Left renal pelvis (tissue), 4 donors: ENCODE results near the gene TPO. TPM values are rescaled to one million over a fixed set of nuclear protein-coding genes. Genes with fewer than 3 reads are reported as not detected.
"Not testable (repeated sequence)": the region's sequence is repeated elsewhere in the genome, so short reads cannot be mapped to it uniquely, and the experiment has no call there.

ENCODE experiments used
- DNase-seq, 4 donors: peaks; one replicate each; pipeline ENCODE4 v3.0.0-alpha.2; 2013; ENCODE audit warnings: low read depth in 4 of 4, low spot score in 3 of 4
- polyA plus RNA-seq, 4 donors: library from polyadenylated mRNA; unstranded; fragments of 120-200 nt; gene quantifications; one replicate each; pipeline ENCODE4 v1.2.1, GENCODE V29; 2013; ENCODE audit not compliant: insufficient read length in 4 of 4

The TPO gene
- polyA plus RNA-seq, 4 donors: 0.10 to 0.17 TPM; not detected in 2

DNA sequence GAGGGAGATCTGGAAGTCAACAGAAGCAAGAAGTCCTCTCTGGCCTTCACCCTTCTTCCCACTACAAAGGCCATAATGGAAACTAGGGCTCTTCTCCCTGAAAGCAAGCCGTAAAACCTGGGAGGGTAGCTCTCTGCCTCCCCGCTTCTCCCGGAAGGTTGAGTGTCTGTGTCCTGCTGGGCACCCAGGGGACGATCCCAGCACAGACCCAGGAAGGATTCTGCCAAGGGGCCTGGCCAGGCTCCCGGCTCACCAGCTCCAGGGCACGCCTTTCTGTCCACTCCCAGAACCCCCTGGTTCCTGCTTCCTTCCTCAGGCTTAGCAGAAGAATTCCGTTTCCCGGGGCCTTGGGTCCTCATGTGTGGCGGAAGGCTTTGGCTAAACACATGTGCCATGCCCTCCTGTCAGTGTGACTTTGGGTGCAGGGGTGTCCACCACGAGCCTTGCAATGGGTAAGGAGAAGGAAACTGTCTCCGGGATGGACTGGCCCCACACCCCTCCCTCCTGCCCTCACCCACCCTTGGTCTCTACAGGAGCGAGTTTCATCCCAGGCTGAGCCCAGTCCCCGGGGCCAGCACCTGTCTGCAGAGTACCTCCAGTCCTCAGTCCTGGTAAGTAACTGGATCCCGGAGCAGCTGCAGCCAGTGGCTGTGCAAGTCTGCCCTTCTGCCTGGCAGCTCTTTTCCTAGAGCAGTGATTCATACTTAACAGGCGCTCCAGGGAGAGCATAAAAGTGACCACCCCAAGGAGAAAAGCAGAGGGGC, 135.8 kb downstream of the TPO start:
- DNase-seq: no peak

DNA sequence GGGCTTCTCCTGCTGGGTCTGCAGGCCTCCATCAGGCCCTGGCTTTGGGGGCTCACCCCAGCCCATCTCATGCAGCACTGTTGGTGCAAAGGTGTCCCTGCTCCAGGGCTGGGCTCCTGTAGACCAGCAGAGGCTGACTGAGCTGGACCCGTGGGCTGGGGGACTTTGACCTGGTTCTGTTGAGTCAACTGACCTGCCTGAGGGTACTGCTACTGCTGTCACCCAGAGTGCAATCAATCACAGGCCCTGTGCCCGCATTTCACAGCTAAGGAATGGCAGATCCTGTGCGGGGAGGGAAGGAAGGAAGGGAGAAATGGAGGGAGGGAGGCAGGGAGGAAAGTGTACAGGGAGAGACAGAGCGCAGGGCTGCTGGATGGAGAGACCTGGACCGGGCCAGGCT, 136.8 kb downstream of the TPO start:
- DNase-seq: no peak

DNA sequence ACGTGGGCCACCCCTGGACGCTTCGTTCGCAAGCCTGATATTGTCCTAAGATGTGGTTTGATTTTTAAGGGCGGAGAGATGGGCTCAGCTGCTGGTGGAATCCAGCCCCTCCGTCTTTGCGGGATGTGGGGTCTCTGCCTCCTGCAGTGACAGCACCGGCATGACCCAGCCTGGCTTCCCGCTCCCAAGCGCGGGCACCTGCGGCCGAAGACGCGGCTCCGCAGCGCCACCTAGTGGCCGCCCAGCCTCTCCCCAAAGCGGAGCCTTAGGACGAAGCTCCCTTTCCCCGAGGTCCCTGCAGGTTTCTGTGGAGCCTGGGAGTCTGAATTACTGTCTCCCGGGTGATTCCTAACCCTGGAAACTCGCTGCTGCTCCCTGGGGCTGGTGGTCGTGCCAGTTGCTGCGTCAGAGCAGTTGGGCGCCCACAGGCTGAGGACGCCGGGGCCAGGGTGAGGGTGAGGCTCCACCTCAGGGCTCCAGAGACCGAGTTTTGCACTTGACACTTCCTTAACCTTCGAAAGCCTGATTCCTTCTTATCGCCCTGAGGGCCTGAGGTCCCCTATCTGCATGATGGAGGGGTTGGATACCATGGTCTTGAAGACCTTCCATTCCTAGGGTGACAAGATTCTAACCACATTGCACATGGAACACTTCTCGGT, 137.5 kb downstream of the TPO start:
- DNase-seq: peak in 1 of 4 donors; percentile 30

DNA sequence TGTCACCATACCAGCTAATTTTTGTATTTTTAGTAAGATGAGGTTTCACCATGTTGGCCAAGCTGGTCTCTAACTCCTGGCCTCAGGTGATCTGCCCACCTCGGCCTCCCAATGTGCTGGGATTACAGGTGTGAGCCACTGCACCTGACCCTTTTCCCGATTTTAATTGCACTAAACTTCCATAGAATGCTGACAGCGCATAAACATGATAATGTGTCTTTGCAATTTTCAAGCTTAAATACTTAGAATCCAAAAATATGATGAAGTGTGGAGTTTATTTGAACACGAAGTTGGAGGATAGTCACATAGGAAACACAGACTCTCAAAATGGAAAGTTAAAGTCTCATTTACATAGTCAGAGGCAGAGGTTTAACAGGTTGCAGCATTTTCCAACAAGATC, 138.6 kb downstream of the TPO start:
- DNase-seq: no peak

DNA sequence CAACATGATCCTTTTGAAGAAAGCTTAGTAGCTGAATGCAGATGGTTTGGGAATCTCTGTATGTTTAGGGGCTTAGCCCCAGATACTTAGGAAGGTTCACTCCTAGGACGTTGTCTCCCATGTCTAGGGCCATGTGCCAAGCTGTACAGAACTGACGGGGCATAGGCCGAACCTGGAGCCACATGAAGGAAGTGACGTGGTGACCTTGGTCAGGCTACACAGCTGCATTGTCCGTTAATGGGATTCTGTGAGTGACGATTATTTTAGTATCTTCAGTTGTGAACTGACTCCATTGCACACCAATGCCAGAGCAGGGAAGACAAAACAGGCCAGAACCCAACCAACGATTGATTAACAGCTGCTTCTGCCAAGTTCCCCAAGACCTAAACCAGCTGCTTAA, 139.3 kb downstream of the TPO start:
- DNase-seq: no peak

DNA sequence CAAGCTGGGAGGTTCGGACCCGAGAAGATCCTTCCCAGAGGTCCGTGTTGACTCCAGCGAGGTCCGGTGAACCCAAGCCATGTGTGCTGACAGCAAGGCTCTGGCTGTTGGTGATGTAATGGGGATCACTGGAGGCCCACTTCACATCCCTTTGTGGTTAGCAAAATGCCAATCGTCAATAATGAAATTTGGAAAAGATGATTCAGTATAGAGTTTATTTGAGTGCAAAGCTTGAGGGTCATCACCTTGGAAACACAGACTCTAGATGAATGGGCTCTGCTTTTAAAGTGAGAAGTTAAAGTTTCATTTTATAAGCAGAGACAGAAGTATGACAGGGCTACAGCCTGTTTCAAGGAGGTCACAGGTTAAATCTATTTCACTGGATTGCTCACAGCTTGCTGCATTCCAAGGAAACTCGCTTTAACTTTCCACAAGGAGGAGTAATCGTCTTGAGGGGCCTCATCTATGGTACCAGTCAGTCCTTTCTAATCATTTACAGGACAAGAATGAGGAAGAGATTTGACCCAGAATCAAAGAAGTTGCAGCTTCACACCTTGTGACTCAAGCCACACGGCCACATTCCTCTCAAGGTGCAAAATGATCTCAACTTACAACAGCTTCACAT, 140.5 kb downstream of the TPO start:
- DNase-seq: peak in 1 of 4 donors; percentile 43

DNA sequence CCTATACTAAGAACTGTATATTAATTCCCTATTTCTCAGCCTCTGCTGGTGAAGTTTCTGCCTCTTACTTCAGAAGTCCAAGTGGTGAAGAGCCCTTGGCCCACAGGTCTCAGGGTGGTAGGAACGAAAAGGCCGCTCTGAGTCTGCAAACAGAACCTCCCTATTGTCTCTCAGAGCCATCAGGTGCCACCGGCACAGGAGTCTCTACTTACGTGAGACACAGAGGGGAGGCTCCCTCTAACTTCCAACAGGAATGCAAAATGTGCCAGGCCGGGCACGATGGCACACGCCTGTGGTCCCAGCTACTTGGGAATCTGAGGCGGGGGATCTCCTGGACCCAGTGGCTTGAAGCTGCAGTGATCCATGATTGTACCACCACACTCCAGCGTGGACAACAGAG, 143.0 kb downstream of the TPO start:
- DNase-seq: no peak

DNA sequence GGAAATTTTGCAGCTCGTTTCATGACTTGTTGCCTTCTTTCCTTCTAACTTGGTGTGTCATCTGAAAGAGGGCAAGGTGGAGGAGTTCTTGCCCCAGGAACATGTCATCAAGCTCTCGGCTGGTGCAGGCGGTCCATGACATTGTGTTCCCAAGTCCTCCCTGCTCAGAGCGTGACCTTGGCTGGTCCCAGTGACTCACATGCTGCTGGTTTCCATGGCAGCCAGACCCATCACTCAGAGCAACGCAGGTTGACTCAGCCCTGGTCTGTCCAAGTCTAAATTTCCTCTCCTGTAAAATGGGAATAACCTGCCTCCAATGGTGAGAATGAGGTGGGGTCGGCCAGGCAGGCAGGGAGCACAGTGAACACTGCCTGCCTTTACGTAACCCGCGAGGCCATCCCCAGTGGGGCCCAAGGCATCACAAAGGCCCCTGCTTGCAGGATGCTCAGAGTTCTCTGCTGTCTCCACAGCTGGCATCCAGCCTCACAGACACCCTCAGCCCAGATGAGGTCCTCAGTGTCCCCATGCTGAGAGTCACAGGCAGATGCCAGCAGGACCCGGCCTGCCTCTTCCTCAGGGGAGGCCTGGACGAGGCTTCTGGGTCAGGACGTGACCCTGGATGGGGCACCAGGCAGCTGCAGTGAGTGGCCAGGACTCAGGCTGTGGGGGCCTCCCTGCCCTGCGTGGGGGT, 143.7 kb downstream of the TPO start:
- DNase-seq: no peak

DNA sequence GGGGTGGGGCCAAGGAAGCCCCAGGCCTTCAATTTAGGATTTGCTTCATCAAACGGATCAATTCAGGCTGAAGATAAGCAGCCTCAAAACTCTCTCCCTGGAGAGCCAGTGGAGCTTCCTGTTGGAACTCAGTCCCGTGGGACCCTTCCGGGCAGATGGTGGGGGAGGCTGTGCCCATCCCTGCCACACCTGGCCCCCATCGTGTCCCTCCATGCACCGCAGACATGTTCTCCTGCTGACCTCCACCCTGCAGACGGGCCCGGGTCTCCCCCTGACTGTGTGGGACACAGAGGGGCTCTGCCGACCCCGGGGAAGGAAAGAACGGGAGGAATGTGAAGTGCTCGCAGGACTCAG, 144.2 kb downstream of the TPO start:
- no peak for DNase-seq

DNA sequence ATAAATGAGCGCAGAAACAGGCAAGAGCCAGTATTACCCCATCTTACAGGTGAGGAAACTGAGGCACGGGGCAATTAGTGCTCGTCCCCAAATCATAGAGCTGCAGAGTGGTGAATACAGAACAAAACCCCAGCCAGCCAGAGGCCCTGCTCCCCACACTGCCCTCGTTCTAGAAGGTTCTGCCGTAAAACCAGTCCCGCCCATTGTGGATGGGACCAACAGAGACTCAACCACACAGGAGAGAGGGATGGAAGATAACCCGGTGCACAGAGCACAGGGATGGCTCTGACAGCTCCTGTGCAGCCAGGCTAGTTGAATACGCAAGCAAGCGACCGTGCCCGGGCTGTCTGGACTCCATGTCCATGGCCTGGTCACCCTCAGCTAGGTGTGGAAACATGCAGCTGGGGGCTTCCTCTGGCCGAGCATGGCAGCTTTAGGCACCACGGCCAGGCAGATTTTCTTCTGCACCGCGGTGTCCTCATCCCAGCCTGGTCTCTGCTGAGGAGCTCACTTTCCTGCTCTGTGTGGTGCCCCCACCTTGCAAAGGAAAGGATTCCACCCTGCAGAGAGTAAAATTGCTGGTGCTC, 146.4 kb downstream of the TPO start:
- DNase-seq: no peak

DNA sequence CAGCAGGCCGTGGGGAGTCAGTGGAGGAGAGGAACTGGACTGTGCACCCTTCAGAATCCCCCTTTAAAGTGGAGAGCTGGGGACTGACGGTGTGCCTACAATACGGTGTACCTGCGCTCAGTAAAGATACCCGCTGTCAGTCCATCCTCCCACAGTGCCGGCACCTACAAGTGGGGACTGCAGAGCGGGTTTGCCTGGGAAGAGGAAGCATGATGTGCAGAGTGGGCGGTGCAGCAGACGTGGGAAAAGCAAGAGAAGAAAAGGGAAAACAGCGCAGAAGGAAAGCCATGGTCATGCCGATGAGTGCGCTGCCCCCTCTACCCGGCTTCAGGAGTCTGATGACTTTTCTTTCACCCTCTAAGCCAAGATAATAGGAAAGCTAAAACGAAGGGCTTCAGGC, 148.0 kb downstream of the TPO start:
- no peak for DNase-seq

DNA sequence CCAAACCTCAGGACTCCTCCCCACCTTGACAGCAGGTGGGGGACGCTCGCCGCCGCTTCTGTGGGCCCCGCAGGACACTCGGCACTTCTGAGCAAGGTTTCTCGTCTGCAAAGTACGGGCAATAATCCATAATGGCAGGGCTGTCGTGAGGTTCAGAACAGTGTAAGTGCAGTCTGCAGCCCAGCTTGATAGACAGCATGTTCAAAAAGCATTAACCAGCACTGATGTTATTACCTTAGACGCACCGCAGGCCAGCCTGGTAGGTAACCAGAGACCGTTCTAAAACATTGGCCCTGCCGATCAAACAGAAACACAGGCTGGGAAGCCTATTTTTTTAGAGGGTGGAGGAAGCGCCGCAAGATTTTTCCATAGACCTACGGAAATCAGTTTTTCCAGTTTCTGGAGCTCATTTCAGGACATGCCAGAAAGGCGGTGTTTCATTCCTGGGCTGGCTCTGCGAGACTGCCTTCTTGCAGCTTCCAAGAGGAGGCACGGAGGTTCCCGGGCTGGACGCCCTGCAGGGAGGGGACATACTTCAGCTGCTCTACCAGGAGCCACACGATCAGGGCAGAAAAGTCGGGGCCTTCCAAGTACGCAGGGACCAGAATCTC, 148.7 kb downstream of the TPO start:
- no peak for DNase-seq

DNA sequence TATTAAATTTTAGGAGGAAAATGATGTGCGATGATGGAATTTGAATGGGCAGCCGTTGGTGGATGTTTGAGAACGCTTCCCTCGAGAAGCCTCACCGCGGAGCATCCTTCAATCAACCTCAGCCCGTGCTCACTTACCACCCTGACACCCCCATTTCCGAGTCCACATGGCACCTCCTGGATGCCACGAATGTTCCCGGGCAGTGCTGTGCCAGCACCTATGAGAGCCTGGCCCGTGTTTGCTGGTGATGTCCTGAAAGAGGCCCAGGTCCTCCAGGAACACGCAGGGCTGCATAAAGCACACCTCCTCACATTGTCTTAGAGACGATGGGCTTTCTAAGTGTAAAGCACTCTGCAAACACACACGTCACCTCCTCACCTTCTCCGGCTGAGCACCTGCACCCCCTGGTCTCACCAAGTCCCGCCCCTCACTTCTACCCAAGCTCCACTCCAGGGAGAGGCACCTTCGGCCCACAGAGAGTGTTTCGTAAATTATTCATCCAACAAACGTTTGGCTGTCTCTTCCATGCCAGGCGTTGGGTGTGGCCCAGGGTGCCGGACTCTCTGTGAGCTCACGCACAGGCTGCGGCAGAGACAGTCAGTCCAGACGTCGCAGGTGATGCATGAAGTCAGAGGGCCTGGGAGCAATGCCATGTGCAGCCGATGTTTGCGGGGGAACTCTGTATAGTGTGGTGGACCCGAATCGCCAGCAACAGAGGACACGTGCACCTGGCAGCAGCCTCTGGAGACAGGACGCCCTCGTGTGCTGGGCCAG, 150.0 kb downstream of the TPO start:
- no peak for DNase-seq

DNA sequence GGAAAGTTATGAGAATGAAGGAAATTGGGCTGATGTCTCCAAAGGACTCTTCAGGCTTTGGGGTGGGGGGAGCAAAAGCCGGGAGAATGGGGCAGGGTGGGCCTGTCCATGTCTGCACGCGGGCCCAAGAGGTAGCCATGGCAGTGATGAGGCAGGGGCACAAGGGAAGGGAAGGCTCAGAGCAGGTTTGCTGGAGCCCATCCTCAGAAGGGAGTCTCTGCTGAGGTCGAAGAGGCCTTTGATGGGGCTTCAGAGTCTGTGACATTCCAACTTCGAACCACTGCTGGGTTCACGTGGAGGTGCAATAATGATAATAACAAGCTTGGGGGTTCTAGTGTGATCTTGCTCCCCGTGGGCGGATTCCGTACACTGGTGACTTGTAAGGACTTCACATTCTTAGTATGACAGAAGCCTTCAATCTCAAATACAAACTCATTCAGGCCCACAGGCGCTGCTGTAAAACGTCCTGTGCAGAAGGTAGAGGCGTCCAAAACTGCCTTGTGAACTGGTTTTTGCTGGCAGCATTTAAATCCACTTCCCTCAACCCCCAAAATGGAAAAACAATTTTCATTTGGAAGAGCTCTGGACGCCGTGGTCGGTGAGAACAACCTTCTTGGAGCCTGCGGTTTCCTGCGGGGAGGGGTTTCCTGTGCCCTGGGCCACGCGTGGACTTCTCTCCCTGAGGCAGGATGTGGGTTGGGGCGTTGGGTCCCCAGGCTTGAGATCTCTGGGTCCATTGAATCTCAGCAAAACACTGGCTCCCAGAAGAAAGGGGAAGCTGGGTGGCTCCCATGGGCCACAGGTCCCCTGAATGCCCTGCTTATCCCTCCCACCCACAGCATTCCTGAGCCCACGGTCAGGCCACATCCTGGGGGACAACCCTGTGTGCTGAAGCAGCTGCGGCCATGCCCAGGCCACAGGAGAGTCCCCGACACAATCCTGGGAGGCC, 151.0 kb downstream of the TPO start:
- DNase-seq: no peak

DNA sequence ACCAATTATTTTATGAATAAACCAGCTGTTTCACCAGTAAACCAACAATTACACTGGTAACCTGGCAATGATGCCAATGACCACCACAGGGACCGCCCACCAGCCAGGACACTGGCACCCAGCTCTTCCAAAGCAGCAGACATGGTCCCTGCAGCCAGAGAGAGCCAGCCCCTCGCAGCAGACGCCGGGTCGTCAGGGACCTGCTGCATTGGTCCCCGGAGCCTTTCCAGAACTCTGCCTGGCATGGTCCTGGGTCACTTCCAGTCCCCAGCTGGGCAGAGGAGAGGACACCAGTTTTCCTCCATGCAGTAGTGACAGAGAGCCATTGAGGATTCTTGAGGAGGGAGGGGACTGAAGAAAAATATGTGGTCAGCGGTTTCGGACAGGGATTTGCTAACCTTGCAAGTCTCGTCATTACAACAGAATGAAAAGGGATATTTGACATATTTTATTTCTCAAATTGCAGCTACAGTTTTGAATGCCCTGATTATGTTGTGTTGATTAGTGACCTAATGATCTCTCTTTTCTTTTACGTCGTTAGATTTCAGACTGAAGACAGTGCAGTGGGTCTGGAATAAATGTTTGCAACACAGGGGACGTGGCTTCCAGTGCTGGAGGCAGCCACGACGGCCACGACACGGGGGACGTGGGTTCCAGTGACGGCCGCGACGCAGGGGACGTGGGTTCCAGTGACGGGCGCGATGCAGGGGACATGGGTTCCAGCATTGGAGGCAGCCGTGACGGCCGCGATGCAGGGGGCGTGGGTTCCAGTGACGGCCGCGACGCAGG, 154.5 kb downstream of the TPO start:
- DNase-seq: no peak

DNA sequence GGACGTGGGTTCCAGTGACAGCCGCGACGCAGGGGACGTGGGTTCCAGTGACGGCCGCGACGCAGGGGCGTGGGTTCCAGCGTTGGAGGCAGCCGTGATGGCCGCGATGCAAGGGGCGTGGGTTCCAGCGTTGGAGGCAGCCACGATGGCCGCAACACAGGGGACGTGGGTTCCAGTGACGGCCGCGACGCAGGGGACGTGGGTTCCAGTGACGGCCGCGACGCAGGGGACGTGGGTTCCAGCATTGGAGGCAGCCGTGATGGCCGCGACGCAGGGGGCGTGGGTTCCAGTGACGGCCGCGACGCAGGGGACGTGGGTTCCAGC, 155.0 kb downstream of the TPO start:
- DNase-seq: not testable (repeated sequence)

DNA sequence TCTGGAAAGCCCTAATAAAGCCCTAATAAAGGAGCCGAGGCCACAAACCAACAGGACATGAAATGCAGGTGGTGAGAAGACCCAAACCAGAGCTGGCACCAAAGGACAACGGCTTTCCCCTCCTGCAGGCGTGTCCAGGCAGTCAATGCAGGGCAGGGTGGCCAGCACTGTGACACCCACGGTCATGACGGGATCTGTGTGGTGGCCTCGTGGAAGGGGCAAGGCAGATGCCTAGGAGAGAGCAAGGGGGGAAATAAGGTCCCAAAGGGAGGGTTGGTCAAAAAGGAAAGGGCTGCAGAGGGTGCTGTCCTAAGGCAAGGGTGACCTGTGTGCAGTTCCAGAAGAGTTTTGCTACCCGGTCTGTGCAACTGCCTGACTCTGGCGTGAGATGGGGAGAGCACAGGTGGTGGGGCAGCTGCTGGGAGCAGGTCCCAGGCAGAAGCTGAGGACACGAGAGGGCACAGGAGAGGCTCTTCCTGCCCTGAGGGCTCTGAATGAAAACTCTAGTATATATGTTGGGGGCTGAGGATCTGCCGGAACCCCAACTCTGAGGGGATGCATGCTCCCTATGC, 156.7 kb downstream of the TPO start:
- DNase-seq: no peak
